HepG2 (cell line): ENCODE data around the gene LUZP2. TPM values are rescaled to one million over a fixed set of nuclear protein-coding genes. Genes with fewer than 3 reads are reported as not detected.

ENCODE experiments used
- ATAC-seq: fragments of 200-7000 bp; cut with Tn5 transposase; 3 replicates; pipeline ENCODE4 v1.9.1; 2020; ENCODE audit warnings: mild to moderate bottlenecking, moderate library complexity
- BruUV-seq: library from RNA; stranded (reverse); fragments of 400-500 nt; replicated peaks from 2 replicates; lab custom pipeline; 2021; lab: Mats Ljungman, UMichigan
- CTCF ChIA-PET: fragments of 300-600 bp; formaldehyde crosslinking; extraction: SDS; loops from one replicate; lab custom pipeline; 2021; ENCODE audit warnings: low total read pairs, inconsistent platforms, low intra/inter-chr PET ratio; lab: Yijun Ruan, JAX
- POLR2A ChIA-PET: fragments of 350-600 bp; sonication (Branson Sonifier 250); formaldehyde crosslinking; loops from one replicate; lab custom pipeline; 2020; ENCODE audit warnings: antibody characterized with exemption, inconsistent platforms; lab: Yijun Ruan, JAX
- DNase-seq: peaks from one replicate; pipeline ENCODE4 v3.0.0-alpha.2; 2015; ENCODE audit warnings: low spot score
- FAIRE-seq: peaks from 3 replicates; lab custom pipeline; 2011; peaks lifted over from hg19 to GRCh38; lab: Jason Lieb, UNC
- H2AFZ ChIP-seq: one replicate; pipeline ENCODE4 v1.6.1; 2011; ENCODE audit warnings: low read length, inconsistent platforms
- H3K27ac ChIP-seq: fragments of 300-600 bp; 3 replicates; pipeline ENCODE4 v1.8.0; 2011; ENCODE audit warnings: mixed run types, mild to moderate bottlenecking, mixed read lengths, low read length, inconsistent platforms; ENCODE audit not compliant: insufficient read depth; ENCODE audit errors: extremely low read length
- H3K27me3 ChIP-seq, 2 experiments: fragments of 200-600 bp in 1 of 2; 2 replicates in 1 of 2; 3 replicates in 1 of 2; pipeline versions ENCODE4 v1.6.0 to v1.8.0; 2011; ENCODE audit warnings: low read length in 2 of 2, mild to moderate bottlenecking in 2 of 2, moderate library complexity in 2 of 2, inconsistent platforms in 1 of 2; ENCODE audit not compliant: insufficient read depth in 2 of 2, control insufficient read depth in 1 of 2
- H3K36me3 ChIP-seq, 2 experiments: fragments of 200-600 bp in 1 of 2; replicated peaks in 1 of 2; 2 replicates in 1 of 2; 3 replicates in 1 of 2; pipeline versions ENCODE4 v1.5.1 to v1.8.0; 2011; ENCODE audit warnings: low read length in 2 of 2, inconsistent platforms in 1 of 2; ENCODE audit not compliant: insufficient read depth in 2 of 2, control insufficient read depth in 1 of 2
- H3K4me1 ChIP-seq: 2 replicates; pipeline ENCODE4 v1.5.1; 2012; ENCODE audit warnings: low read length, inconsistent platforms; ENCODE audit not compliant: insufficient read depth
- H3K4me2 ChIP-seq: 2 replicates; pipeline ENCODE4 v1.6.0; 2011; ENCODE audit warnings: low read depth, low read length, inconsistent platforms
- H3K4me3 ChIP-seq, 3 experiments: fragments of 200-600 bp in 1 of 3; sonication (generic), shearing (Covaris generic) in 1 of 3; replicated peaks in 1 of 3; 2 replicates each; pipeline ENCODE4 v1.5.1; 2011 to 2016; ENCODE audit warnings: low read length in 3 of 3, inconsistent platforms in 2 of 3, low read depth in 2 of 3, mild to moderate bottlenecking in 2 of 3, control low read depth in 1 of 3, mixed read lengths in 1 of 3; ENCODE audit not compliant: insufficient read depth in 1 of 3
- H3K79me2 ChIP-seq: one replicate; pipeline ENCODE4 v1.6.1; 2011; ENCODE audit warnings: low read length, inconsistent platforms; ENCODE audit not compliant: insufficient read depth
- H3K9ac ChIP-seq: 2 replicates; pipeline ENCODE4 v1.6.0; 2011; ENCODE audit warnings: mild to moderate bottlenecking, low read depth, low read length, inconsistent platforms; ENCODE audit not compliant: insufficient read depth
- H3K9me3 ChIP-seq: 2 replicates; pipeline ENCODE4 v1.5.1; 2012; ENCODE audit warnings: mild to moderate bottlenecking, low read length
- H4K20me1 ChIP-seq: 2 replicates; pipeline ENCODE4 v1.6.0; 2011; ENCODE audit warnings: inconsistent platforms, mild to moderate bottlenecking, low read length, moderate library complexity; ENCODE audit not compliant: insufficient read depth
- BRF2 ChIP-seq: sonication (generic); formaldehyde crosslinking; IDR thresholded peaks from 2 replicates; pipeline ENCODE4 v1.8.1; 2022; ENCODE audit warnings: mild to moderate bottlenecking, missing genetic modification reagents
- DMTF1 ChIP-seq: sonication (generic); formaldehyde crosslinking; IDR thresholded peaks from 2 replicates; pipeline ENCODE4 v1.4.0; 2020; ENCODE audit warnings: mild to moderate bottlenecking, missing genetic modification reagents
- GATAD2A ChIP-seq: IDR thresholded peaks from 2 replicates; pipeline ENCODE4 v1.6.1; 2016
- HHEX ChIP-seq: IDR thresholded peaks from 2 replicates; pipeline ENCODE4 v1.6.1; 2016; ENCODE audit warnings: control low read depth
- MATR3 ChIP-seq: sonication (generic); formaldehyde crosslinking; IDR thresholded peaks from 2 replicates; pipeline ENCODE4 v1.4.0; 2020; ENCODE audit warnings: missing genetic modification reagents
- REPIN1 ChIP-seq: sonication (generic); formaldehyde crosslinking; IDR thresholded peaks from 2 replicates; pipeline ENCODE4 v1.8.0; 2022; ENCODE audit warnings: missing genetic modification reagents, low read depth, mild to moderate bottlenecking, borderline replicate concordance
- SRSF4 ChIP-seq: fragments of 200-400 bp; formaldehyde crosslinking; IDR thresholded peaks from one replicate; pipeline ENCODE4 v1.6.1; 2018; ENCODE audit warnings: mild to moderate bottlenecking, low read depth, low read length, moderate library complexity; ENCODE audit not compliant: poor library complexity, severe bottlenecking
- ZBTB46 ChIP-seq: sonication (generic); formaldehyde crosslinking; IDR thresholded peaks from 2 replicates; pipeline ENCODE4 v1.4.0; 2020; ENCODE audit warnings: mild to moderate bottlenecking, missing genetic modification reagents, borderline replicate concordance
- ZNF205 ChIP-seq: IDR thresholded peaks from 2 replicates; pipeline ENCODE4 v1.6.1; 2018; ENCODE audit warnings: missing biosample characterization, missing genetic modification reagents
- ZNF281 ChIP-seq: sonication (generic); formaldehyde crosslinking; IDR thresholded peaks from 2 replicates; pipeline ENCODE4 v1.4.0; 2020; ENCODE audit warnings: missing genetic modification reagents, borderline replicate concordance
- ZNF367 ChIP-seq: sonication (generic); formaldehyde crosslinking; IDR thresholded peaks from 2 replicates; pipeline ENCODE4 v1.4.0; 2020; ENCODE audit warnings: missing genetic modification reagents, borderline replicate concordance
- ZNF460 ChIP-seq: sonication (generic); formaldehyde crosslinking; IDR thresholded peaks from 2 replicates; pipeline ENCODE4 v1.5.1; 2020; ENCODE audit warnings: missing genetic modification reagents, mild to moderate bottlenecking, borderline replicate concordance
- ZNF543 ChIP-seq: sonication (generic); formaldehyde crosslinking; IDR thresholded peaks from 2 replicates; pipeline ENCODE4 v1.4.0; 2020; ENCODE audit warnings: mild to moderate bottlenecking, missing genetic modification reagents
- ZNF615 ChIP-seq: sonication (generic); formaldehyde crosslinking; IDR thresholded peaks from 2 replicates; pipeline ENCODE4 v1.5.0; 2020; ENCODE audit warnings: mild to moderate bottlenecking, missing genetic modification reagents, borderline replicate concordance
- ZNF773 ChIP-seq: sonication (generic); formaldehyde crosslinking; IDR thresholded peaks from 2 replicates; pipeline ENCODE4 v1.4.0; 2020; ENCODE audit warnings: missing genetic modification reagents, borderline replicate concordance
- ZNF775 ChIP-seq: sonication (generic); formaldehyde crosslinking; IDR thresholded peaks from 2 replicates; pipeline ENCODE4 v1.4.0; 2020; ENCODE audit warnings: missing genetic modification reagents, mild to moderate bottlenecking, moderate library complexity, borderline replicate concordance
- ZNF891 ChIP-seq: sonication (generic); formaldehyde crosslinking; IDR thresholded peaks from 2 replicates; pipeline ENCODE4 v1.5.0; 2020; ENCODE audit warnings: mild to moderate bottlenecking, missing genetic modification reagents
- WGBS: methylation state at CpG from one replicate; pipeline ENCODE4 v1.1.6; 2017; ENCODE audit warnings: low lambda C conversion rate; 5-methylcytosine and 5-hydroxymethylcytosine counted together
- in situ Hi-C: cut with HindIII; loops from 2 replicates; pipeline ENCODE4 v1.10.0; 2017; ENCODE audit warnings: low pct_unique_long_range_greater_than_20kb; ENCODE audit not compliant: extremely low pct_ligation_motif_present
- intact Hi-C: fragments of 100-400 bp; cut with micrococcal nuclease; formaldehyde crosslinking; loops from one replicate; pipeline ENCODE4 v1.10.0; 2022; ENCODE audit not compliant: unreplicated experiment
- polyA plus RNA-seq, 8 experiments: library from polyadenylated mRNA; depleted of rRNA in 3 of 8; stranded (reverse) in 7 of 8; unstranded in 1 of 8; fragments of >200 nt; fragmentation: Illumina TruSeq in 4 of 8; extraction: Trizol in 4 of 8; gene quantifications; 2 replicates each; pipeline versions ENCODE4 v1.2.1 to v1.2.3, GENCODE V29; 2011 to 2016; ENCODE audit warnings: low read depth in 4 of 8, missing spikeins in 1 of 8, mixed read lengths in 1 of 8; ENCODE audit not compliant: insufficient read depth in 1 of 8
- total RNA-seq, 5 experiments: library from RNA; depleted of rRNA; stranded (reverse); fragments of >200 nt; fragmentation: Illumina TruSeq; extraction: Trizol; gene quantifications; 2 replicates each; pipeline ENCODE4 v1.2.3, GENCODE V29; 2016; ENCODE audit warnings: low read depth in 1 of 5

LUZP2 gene
- total and polyA plus RNA-seq, 2 of the 13 experiments (the other 11 are each of a cell fraction or from before 2014, with no cell fraction given), result not detected

- TF ChIP-seq BRF2 (CRISPR knock-in tag), result no peak
- no peak for TF ChIP-seq SRSF4
Observed at GRCh38 chr11:24794064-24794463, 297.2 kb downstream of the LUZP2 start (continued).

GRCh38 chr11:24805671-24806070 is 308.8 kb downstream of the LUZP2 start:
- Histone ChIP-seq H3K36me3 (no peaks in the 10 kb centered on the region), H3K27ac (no peak overlapping the region), H3K9me3 (no peaks in the 10 kb centered on the region), H3K27me3 (no peaks in the 10 kb centered on the region; a peak in 1 of 5 replicates), H3K79me2 (no peaks in the 10 kb centered on the region), H4K20me1 (no peaks in the 10 kb centered on the region), H3K4me3 (no peak overlapping the region), H3K4me1 (no peaks in the 10 kb centered on the region), H3K9ac (no peak overlapping the region), H2AFZ (no peak overlapping the region), H3K4me2 (no peak overlapping the region)
- in situ Hi-C loops (no loop called here), intact Hi-C loops (no loop called here)
- POLR2A ChIA-PET, result no interaction called here
- ATAC-seq (no peak), FAIRE-seq (no peak), DNase-seq (no peak)
- 0% methylated on average over 2 of the region's 2 CpGs for WGBS
- CTCF ChIA-PET, result no interaction called here
- no TSS peak for BruUV-seq
- TF ChIP-seq MATR3 (no peak), ZNF543 (CRISPR knock-in tag) (no peak), ZBTB46 (CRISPR knock-in tag) (no peak), ZNF773 (no peak), ZNF367 (CRISPR knock-in tag) (no peak), GATAD2A (CRISPR knock-in tag) (no peak), ZNF205 (CRISPR knock-in tag) (no peak), ZNF281 (no peak), ZNF615 (CRISPR knock-in tag) (no peak), REPIN1 (CRISPR knock-in tag) (no peak), ZNF891 (CRISPR knock-in tag) (no peak), ZNF460 (CRISPR knock-in tag) (no peak), DMTF1 (no peak), HHEX (CRISPR knock-in tag) (no peak), ZNF775 (no peak)
